ENCODE data around the gene CPA4. TPM values are rescaled to one million over a fixed set of nuclear protein-coding genes. Genes with fewer than 3 reads are reported as not detected.

Gene CPA4
- total RNA-seq, 1 donor: 28.2 TPM

DNA sequence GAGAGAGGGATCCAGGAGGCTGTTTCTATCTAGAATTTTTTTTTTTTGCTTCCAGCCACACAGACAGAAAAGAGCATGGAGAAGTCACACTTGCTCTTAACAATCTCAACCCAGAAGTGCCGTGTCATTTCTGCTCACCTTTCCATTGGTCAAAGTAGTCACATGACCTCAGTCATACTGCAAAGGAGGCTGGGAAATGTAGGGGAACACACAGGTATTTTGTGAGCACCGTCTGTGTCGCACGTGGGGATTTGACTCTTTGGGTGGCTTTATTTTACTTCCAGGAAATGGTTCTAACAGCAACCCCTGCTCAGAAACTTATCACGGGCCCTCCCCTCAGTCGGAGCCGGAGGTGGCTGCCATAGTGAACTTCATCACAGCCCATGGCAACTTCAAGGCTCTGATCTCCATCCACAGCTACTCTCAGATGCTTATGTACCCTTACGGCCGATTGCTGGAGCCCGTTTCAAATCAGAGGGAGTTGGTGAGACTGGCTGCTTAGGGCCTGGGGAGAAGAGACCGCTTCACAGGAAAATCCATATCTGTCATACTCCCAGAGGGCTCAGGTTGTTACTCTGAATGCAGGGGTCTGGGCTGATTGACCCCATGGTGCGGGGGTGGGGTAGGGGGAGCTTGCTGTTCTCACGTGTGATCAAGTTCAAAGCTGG lies 74.3 kb downstream of the CPA4 start:
- no peaks in the 10 kb centered on the region for H3K36me3 ChIP-seq (ENCODE audit: insufficient read depth, low read length)
- TF ChIP-seq, protein P1, sequence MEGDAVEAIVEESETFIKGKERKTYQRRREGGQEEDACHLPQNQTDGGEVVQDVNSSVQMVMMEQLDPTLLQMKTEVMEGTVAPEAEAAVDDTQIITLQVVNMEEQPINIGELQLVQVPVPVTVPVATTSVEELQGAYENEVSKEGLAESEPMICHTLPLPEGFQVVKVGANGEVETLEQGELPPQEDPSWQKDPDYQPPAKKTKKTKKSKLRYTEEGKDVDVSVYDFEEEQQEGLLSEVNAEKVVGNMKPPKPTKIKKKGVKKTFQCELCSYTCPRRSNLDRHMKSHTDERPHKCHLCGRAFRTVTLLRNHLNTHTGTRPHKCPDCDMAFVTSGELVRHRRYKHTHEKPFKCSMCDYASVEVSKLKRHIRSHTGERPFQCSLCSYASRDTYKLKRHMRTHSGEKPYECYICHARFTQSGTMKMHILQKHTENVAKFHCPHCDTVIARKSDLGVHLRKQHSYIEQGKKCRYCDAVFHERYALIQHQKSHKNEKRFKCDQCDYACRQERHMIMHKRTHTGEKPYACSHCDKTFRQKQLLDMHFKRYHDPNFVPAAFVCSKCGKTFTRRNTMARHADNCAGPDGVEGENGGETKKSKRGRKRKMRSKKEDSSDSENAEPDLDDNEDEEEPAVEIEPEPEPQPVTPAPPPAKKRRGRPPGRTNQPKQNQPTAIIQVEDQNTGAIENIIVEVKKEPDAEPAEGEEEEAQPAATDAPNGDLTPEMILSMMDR (IDR thresholded peaks at IDR 0.05; ENCODE audit: extremely low read depth, low read depth, low read length): no peak
- no peaks in the 10 kb centered on the region for H4K20me1 ChIP-seq (ENCODE audit: insufficient read depth, low read length)
- no peaks in the 10 kb centered on the region for H3K79me2 ChIP-seq (ENCODE audit: insufficient read depth, low read length)
- no peak overlapping the region for H2AFZ ChIP-seq (ENCODE audit: low read length)
- H3K9me3 ChIP-seq (ENCODE audit: low read depth, low read length): no peaks in the 10 kb centered on the region
- no peaks in the 10 kb centered on the region for H3K27me3 ChIP-seq (ENCODE audit: insufficient read depth, low read length)
- no peak overlapping the region for H3K27ac ChIP-seq (ENCODE audit: low read depth, low read length)
- H3K4me1 ChIP-seq (ENCODE audit: insufficient read depth, low read length): peaks cover 59% of the 10 kb centered on the region
- DNase-seq (ENCODE audit: insufficient read length, low spot score, missing footprints): peak; percentile 44
- no peak overlapping the region for H3K4me2 ChIP-seq (ENCODE audit: insufficient read depth, low read length)
- no peak overlapping the region for H3K4me3 ChIP-seq (ENCODE audit: insufficient read depth, low read length)

DNA sequence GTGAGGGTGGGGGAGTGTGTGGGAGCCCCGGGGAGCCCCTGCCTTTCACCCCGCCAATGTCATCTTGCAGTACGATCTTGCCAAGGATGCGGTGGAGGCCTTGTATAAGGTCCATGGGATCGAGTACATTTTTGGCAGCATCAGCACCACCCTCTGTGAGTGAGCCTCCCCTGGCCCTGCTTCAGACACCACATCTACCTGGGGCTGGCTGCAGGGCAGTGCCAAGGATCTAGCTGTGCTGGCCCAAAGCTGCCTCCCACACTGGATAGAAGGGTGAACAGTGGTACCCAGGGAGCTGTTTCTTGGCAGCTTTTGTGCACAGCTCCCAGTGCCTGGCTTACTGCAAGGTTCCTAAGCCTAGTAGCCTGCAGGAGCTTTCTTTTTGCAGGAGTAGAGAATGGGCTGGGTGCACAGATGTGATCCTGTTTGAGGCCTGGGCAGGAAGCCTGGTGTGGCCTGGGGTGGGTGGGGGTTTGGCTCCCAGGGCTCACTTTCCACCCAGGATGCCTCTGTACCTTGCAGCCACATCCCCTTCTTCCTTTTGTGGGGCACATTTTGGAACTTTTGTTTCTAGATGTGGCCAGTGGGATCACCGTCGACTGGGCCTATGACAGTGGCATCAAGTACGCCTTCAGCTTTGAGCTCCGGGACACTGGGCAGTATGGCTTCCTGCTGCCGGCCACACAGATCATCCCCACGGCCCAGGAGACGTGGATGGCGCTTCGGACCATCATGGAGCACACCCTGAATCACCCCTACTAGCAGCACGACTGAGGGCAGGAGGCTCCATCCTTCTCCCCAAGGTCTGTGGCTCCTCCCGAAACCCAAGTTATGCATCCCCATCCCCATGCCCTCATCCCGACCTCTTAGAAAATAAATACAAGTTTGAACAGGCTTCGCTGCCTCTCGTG lies 75.1 kb downstream of the CPA4 start:
- Histone ChIP-seq H3K79me2 (ENCODE audit: insufficient read depth, low read length) (no peaks in the 10 kb centered on the region), H3K27me3 (ENCODE audit: insufficient read depth, low read length) (no peaks in the 10 kb centered on the region), H3K27ac (ENCODE audit: low read depth, low read length) (no peak overlapping the region), H3K4me3 (ENCODE audit: insufficient read depth, low read length) (no peak overlapping the region), H4K20me1 (ENCODE audit: insufficient read depth, low read length) (no peaks in the 10 kb centered on the region), H3K36me3 (ENCODE audit: insufficient read depth, low read length) (no peaks in the 10 kb centered on the region), H2AFZ (ENCODE audit: low read length) (no peak overlapping the region), H3K9me3 (ENCODE audit: low read depth, low read length) (no peaks in the 10 kb centered on the region), H3K4me2 (ENCODE audit: insufficient read depth, low read length) (no peak overlapping the region), H3K4me1 (ENCODE audit: insufficient read depth, low read length) (peaks cover 66% of the 10 kb centered on the region)
- TF ChIP-seq, protein P1 (IDR thresholded peaks at IDR 0.05; ENCODE audit: extremely low read depth, low read depth, low read length): no peak
- no peak for DNase-seq (ENCODE audit: insufficient read length, low spot score, missing footprints)

DNA sequence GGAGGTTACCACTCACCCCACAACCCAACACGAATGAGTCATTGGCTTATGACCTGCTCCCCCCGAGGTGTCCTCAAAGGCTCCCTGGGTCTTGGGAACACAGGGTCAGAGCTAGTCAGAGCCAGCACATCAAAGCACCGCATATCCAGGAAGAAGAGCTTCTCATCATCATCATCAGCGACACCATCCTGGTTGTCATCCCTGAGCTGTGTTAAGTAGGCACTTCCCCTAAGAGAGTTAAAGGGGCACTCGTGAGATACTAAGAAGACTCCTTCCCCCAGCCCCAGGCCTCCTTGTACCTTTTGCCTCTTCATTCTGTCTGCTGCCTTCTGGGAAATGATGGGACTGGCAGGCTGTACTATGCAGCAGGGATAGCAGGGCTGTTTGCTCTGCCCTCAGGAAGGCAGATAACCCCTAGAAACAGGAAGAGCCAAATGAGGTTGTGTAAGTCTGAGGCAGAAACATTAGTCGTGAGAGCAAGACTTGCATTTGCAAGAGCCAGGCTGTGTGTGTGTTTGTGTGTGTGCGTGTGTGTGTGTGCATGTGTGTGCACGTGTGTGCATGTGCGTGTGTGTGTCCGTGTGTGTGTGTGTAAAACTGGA lies 76.2 kb downstream of the CPA4 start:
- Histone ChIP-seq H4K20me1 (ENCODE audit: insufficient read depth, low read length) (no peaks in the 10 kb centered on the region), H3K4me3 (ENCODE audit: insufficient read depth, low read length) (no peak overlapping the region), H3K9me3 (ENCODE audit: low read depth, low read length) (no peaks in the 10 kb centered on the region), H3K79me2 (ENCODE audit: insufficient read depth, low read length) (no peaks in the 10 kb centered on the region), H3K27ac (ENCODE audit: low read depth, low read length) (peak overlapping the region; percentile 80), H3K36me3 (ENCODE audit: insufficient read depth, low read length) (no peaks in the 10 kb centered on the region), H3K27me3 (ENCODE audit: insufficient read depth, low read length) (no peaks in the 10 kb centered on the region), H3K4me1 (ENCODE audit: insufficient read depth, low read length) (peaks cover 69% of the 10 kb centered on the region), H2AFZ (ENCODE audit: low read length) (peak overlapping the region; percentile 39), H3K4me2 (ENCODE audit: insufficient read depth, low read length) (peak overlapping the region; percentile 64)
- TF ChIP-seq, protein P1 (IDR thresholded peaks at IDR 0.05; ENCODE audit: extremely low read depth, low read depth, low read length): no peak
- DNase-seq (ENCODE audit: insufficient read length, low spot score, missing footprints): peak; percentile 87
